HL-60 (cell line): ENCODE results near the gene CAPRIN2.

Experiments
- CTCF ChIP-seq: IDR thresholded peaks from one replicate; pipeline ENCODE4 v1.5.1; 2011; ENCODE audit warnings: low read length, control low read depth, inconsistent platforms; ENCODE audit not compliant: insufficient read depth
- GABPA ChIP-seq: IDR thresholded peaks from 2 replicates; pipeline ENCODE4 v1.6.1; 2012; ENCODE audit warnings: low read depth
- SPI1 ChIP-seq: IDR thresholded peaks from 2 replicates; pipeline ENCODE4 v1.6.1; 2012; ENCODE audit warnings: low read depth, mild to moderate bottlenecking, borderline replicate concordance

GRCh38 chr12:30761730-30762129 is 7.0 kb upstream of the CAPRIN2 start:
- TF ChIP-seq GABPA, result no peak
- no peak for TF ChIP-seq CTCF
- no peak for TF ChIP-seq SPI1
